HCT116 (cell line): Measurements from ENCODE around the gene SMC1B. TPM values are rescaled to one million over a fixed set of nuclear protein-coding genes. Genes with fewer than 3 reads are reported as not detected.

ENCODE experiments used
- ATAC-seq: fragments of 200-7000 bp; cut with Tn5 transposase; 2 replicates; pipeline ENCODE4 v1.9.1; 2020; ENCODE audit warnings: mild to moderate bottlenecking, moderate library complexity
- BruUV-seq: library from RNA; stranded (reverse); fragments of 400-500 nt; replicated peaks from 2 replicates; lab custom pipeline; 2021; lab: Mats Ljungman, UMichigan
- CTCF ChIA-PET: fragments of 300-600 bp; sonication (Branson Sonifier 250); formaldehyde crosslinking; loops from one replicate; lab custom pipeline; 2021; ENCODE audit warnings: antibody characterized with exemption; lab: Charles Lee
- POLR2A ChIA-PET: fragments of 300-600, 350-600 bp; sonication (Branson Sonifier 250); formaldehyde crosslinking; loops from one replicate; lab custom pipeline; 2021; ENCODE audit warnings: antibody characterized with exemption; lab: Charles Lee
- RAD21 ChIA-PET, 2 experiments: fragments of 300-600 bp; sonication (Branson Sonifier 250); formaldehyde crosslinking; loops; one replicate each; lab custom pipeline; 2023; ENCODE audit warnings: low total read pairs in 2 of 2; ENCODE audit not compliant: uncharacterized antibody in 2 of 2, unreplicated experiment in 2 of 2, low non-redundant PET in 1 of 2; lab: Charles Lee
- DNase-seq: peaks from one replicate; pipeline ENCODE4 v3.0.0-alpha.2; 2010; ENCODE audit warnings: low read depth, low spot score
- H2AFZ ChIP-seq: fragments of 200-600 bp; shearing (Covaris generic), sonication (generic); 2 replicates; pipeline ENCODE4 v1.6.1; 2017; ENCODE audit warnings: low read depth, mixed run types, mixed read lengths, antibody characterized with exemption, low read length; ENCODE audit not compliant: poor library complexity, severe bottlenecking
- H3K27ac ChIP-seq: 2 replicates; pipeline ENCODE4 v1.5.1; 2012; ENCODE audit warnings: low read depth, low read length
- H3K27me3 ChIP-seq: fragments of 200-600 bp; sonication (generic); 2 replicates; pipeline ENCODE4 v1.6.1; 2016; ENCODE audit warnings: mixed run types, low read length, mixed read lengths; ENCODE audit not compliant: insufficient read depth
- H3K36me3 ChIP-seq, 2 experiments: fragments of 200-500 bp in 1 of 2; fragments of 200-600 bp in 1 of 2; sonication (Bioruptor generic) in 1 of 2; sonication (generic) in 1 of 2; 2 replicates each; pipeline versions ENCODE4 v1.5.1 to v1.6.1; 2014 to 2016; ENCODE audit warnings: low read length in 2 of 2, inconsistent platforms in 1 of 2, mixed read lengths in 1 of 2, mixed run types in 1 of 2; ENCODE audit not compliant: insufficient read depth in 2 of 2, control insufficient read depth in 1 of 2
- H3K4me1 ChIP-seq, 2 experiments: fragments of 200-600 bp in 1 of 2; sonication (generic) in 1 of 2; 2 replicates each; pipeline versions ENCODE4 v1.5.1 to v1.6.1; 2012 to 2017; ENCODE audit warnings: low read length in 2 of 2, inconsistent platforms in 1 of 2, mild to moderate bottlenecking in 1 of 2, mixed read lengths in 1 of 2, mixed run types in 1 of 2, moderate library complexity in 1 of 2; ENCODE audit not compliant: insufficient read depth in 2 of 2, control insufficient read depth in 1 of 2
- H3K4me2 ChIP-seq: fragments of 200-600 bp; sonication (generic); 2 replicates; pipeline ENCODE4 v1.6.1; 2017; ENCODE audit warnings: mixed run types, low read length, mixed read lengths
- H3K4me3 ChIP-seq, 2 experiments: fragments of 200-600 bp in 1 of 2; sonication (generic) in 1 of 2; replicated peaks in 1 of 2; 2 replicates each; pipeline ENCODE4 v1.5.1; 2011 to 2016; ENCODE audit warnings: low read length in 2 of 2, control low read depth in 1 of 2, low read depth in 1 of 2, mild to moderate bottlenecking in 1 of 2, mixed read lengths in 1 of 2, mixed run types in 1 of 2
- H3K79me2 ChIP-seq: fragments of 200-600 bp; sonication (generic); 2 replicates; pipeline ENCODE4 v1.6.1; 2017; ENCODE audit warnings: mild to moderate bottlenecking, mixed run types, low read length, moderate library complexity, mixed read lengths; ENCODE audit not compliant: insufficient read depth
- H3K9ac ChIP-seq: fragments of 200-600 bp; sonication (generic); 2 replicates; pipeline ENCODE4 v1.6.1; 2016; ENCODE audit warnings: low read length, mixed read lengths
- H3K9me2 ChIP-seq: fragments of 200-600 bp; sonication (generic), shearing (Covaris generic); 2 replicates; pipeline ENCODE4 v1.6.1; 2017; ENCODE audit warnings: mixed run types, mild to moderate bottlenecking, moderate library complexity; ENCODE audit not compliant: insufficient read depth
- H3K9me3 ChIP-seq, 2 experiments: fragments of 200-500 bp in 1 of 2; fragments of 200-600 bp in 1 of 2; sonication (Bioruptor generic) in 1 of 2; sonication (generic) in 1 of 2; 2 replicates each; pipeline ENCODE4 v1.6.1; 2014 to 2017; ENCODE audit warnings: low read length in 2 of 2, mixed read lengths in 2 of 2, inconsistent platforms in 1 of 2, low read depth in 1 of 2, mild to moderate bottlenecking in 1 of 2, mixed run types in 1 of 2, moderate library complexity in 1 of 2; ENCODE audit not compliant: control insufficient read depth in 1 of 2, insufficient read depth in 1 of 2
- H4K20me1 ChIP-seq: fragments of 200-600 bp; sonication (generic), shearing (Covaris generic); 2 replicates; pipeline ENCODE4 v1.6.1; 2017; ENCODE audit warnings: mixed run types, mild to moderate bottlenecking, moderate library complexity; ENCODE audit not compliant: insufficient read depth
- CEBPB ChIP-seq: IDR thresholded peaks from 2 replicates; pipeline ENCODE4 v1.6.1; 2012; ENCODE audit warnings: low read depth
- EGR1 ChIP-seq: IDR thresholded peaks from 2 replicates; pipeline ENCODE4 v1.6.1; 2012; ENCODE audit warnings: low read depth
- ELF1 ChIP-seq: IDR thresholded peaks from 2 replicates; pipeline ENCODE4 v1.6.1; 2012; ENCODE audit warnings: low read depth, borderline replicate concordance
- POLR2A ChIP-seq: IDR thresholded peaks from 2 replicates; pipeline ENCODE4 v1.7.0; 2011; ENCODE audit warnings: borderline replicate concordance; ENCODE audit not compliant: insufficient read depth, insufficient read length; ENCODE audit errors: extremely low read depth
- POLR2AphosphoS5 ChIP-seq: IDR thresholded peaks from 2 replicates; pipeline ENCODE4 v1.6.1; 2011; ENCODE audit warnings: mild to moderate bottlenecking, low read depth, low read length, moderate library complexity
- intact Hi-C: fragments of 100-400 bp; cut with micrococcal nuclease; formaldehyde crosslinking; loops from 2 replicates; pipeline ENCODE4 v1.10.0; 2022
- total RNA-seq: library from RNA; stranded (reverse); gene quantifications from one replicate; pipeline ENCODE4 v1.2.1, GENCODE V29; 2021; ENCODE audit not compliant: unreplicated experiment
- TF ChIP-seq, protein P1 (sequence below), 3 experiments: fragments of 200-600 bp in 1 of 3; sonication (generic) in 1 of 3; IDR thresholded peaks in 2 of 3; conservative IDR thresholded peaks in 1 of 3; 2 replicates each; pipeline ENCODE4 v1.5.1; 2012 to 2017; ENCODE audit warnings: low read depth in 2 of 3, low read length in 2 of 3, antibody characterized with exemption in 1 of 3, borderline replicate concordance in 1 of 3, control low read depth in 1 of 3, mild to moderate bottlenecking in 1 of 3, mixed read lengths in 1 of 3, mixed run types in 1 of 3, moderate library complexity in 1 of 3; ENCODE audit not compliant: insufficient read depth in 1 of 3

SMC1B gene
- total RNA-seq, 1 experiment from 2014 or later: not detected

DNA sequence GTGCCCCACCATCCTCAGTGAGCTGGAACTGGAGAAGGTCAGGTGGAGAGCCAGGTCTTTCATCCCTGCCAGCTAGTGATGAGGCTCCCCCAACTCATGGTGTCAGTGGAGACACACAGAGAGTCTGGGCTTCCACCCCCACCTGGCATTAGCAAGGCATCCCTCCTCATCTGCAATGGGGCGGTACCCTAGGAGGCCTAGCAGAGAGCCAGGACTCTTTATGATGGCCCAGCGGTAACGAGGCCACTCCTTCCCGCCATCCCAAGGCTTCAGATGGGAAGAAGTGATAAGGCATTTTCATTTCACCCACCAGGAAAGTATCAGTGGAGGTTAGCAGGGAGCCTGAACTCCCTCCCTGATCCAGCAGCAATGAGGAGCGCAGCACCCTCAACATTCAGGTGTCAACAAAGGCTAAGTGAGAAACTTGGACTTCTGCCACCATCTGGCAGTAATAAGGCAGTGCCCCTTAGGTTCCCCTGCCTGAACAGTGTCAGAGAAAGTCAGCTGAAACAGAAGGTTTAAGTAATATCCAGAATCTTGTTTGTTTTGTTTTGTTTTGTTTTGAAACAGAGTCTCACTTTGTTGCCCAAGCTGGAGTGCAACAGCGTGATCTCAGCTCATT lies 48.7 kb upstream of the SMC1B start:
- Histone ChIP-seq H2AFZ (no peak overlapping the region), H3K9ac (no peak overlapping the region), H3K9me2 (no peaks in the 10 kb centered on the region), H3K27me3 (no peaks in the 10 kb centered on the region), H3K9me3 (no peaks in the 10 kb centered on the region), H3K4me1 (no peaks in the 10 kb centered on the region), H3K4me2 (no peak overlapping the region), H3K36me3 (no peaks in the 10 kb centered on the region), H4K20me1 (no peaks in the 10 kb centered on the region), H3K4me3 (no peak overlapping the region), H3K79me2 (no peaks in the 10 kb centered on the region), H3K27ac (no peak overlapping the region)
- TF ChIP-seq EGR1: no peak
- TF ChIP-seq POLR2A: no peak
- TF ChIP-seq CEBPB: no peak
- TF ChIP-seq, protein P1, sequence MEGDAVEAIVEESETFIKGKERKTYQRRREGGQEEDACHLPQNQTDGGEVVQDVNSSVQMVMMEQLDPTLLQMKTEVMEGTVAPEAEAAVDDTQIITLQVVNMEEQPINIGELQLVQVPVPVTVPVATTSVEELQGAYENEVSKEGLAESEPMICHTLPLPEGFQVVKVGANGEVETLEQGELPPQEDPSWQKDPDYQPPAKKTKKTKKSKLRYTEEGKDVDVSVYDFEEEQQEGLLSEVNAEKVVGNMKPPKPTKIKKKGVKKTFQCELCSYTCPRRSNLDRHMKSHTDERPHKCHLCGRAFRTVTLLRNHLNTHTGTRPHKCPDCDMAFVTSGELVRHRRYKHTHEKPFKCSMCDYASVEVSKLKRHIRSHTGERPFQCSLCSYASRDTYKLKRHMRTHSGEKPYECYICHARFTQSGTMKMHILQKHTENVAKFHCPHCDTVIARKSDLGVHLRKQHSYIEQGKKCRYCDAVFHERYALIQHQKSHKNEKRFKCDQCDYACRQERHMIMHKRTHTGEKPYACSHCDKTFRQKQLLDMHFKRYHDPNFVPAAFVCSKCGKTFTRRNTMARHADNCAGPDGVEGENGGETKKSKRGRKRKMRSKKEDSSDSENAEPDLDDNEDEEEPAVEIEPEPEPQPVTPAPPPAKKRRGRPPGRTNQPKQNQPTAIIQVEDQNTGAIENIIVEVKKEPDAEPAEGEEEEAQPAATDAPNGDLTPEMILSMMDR (IDR thresholded peaks at IDR 0.05 in 2 of 3, conservative IDR thresholded peaks at IDR 0.05 in 1 of 3; ENCODE audit: borderline replicate concordance in 1 of 3, insufficient read depth in 1 of 3, low read depth in 2 of 3, low read length in 2 of 3): peak in 2 of 3 experiments; percentile 30 to 36; a peak in 4 of 6 replicates
- TF ChIP-seq POLR2AphosphoS5: no peak
- TF ChIP-seq ELF1: no peak
- no peak for DNase-seq
- CTCF ChIA-PET: interaction anchor here (1.4 to 1.6 kb wide), 2 partner anchors 11 to 21 kb away, joined by 4 to 5 read pairs; no protein-coding TSS in a partner anchor
- POLR2A ChIA-PET: no interaction called here
- RAD21 ChIA-PET: no interaction called here
- peak; percentile 82 for ATAC-seq
- no TSS peak for BruUV-seq
- intact Hi-C loops: no loop called here
